HG02884 (cell line): ENCODE measurements around the gene CCT3.
"Not testable (repeated sequence)": the region's sequence is repeated elsewhere in the genome, so short reads cannot be mapped to it uniquely, and the experiment has no call there.

Experiments
- ATAC-seq: cut with Tn5 transposase; IDR thresholded peaks from one replicate; pipeline ENCODE4 v1.9.1; 2021; ENCODE audit warnings: mild to moderate bottlenecking, moderate library complexity; ENCODE audit not compliant: unreplicated experiment

Gene CCT3

DNA sequence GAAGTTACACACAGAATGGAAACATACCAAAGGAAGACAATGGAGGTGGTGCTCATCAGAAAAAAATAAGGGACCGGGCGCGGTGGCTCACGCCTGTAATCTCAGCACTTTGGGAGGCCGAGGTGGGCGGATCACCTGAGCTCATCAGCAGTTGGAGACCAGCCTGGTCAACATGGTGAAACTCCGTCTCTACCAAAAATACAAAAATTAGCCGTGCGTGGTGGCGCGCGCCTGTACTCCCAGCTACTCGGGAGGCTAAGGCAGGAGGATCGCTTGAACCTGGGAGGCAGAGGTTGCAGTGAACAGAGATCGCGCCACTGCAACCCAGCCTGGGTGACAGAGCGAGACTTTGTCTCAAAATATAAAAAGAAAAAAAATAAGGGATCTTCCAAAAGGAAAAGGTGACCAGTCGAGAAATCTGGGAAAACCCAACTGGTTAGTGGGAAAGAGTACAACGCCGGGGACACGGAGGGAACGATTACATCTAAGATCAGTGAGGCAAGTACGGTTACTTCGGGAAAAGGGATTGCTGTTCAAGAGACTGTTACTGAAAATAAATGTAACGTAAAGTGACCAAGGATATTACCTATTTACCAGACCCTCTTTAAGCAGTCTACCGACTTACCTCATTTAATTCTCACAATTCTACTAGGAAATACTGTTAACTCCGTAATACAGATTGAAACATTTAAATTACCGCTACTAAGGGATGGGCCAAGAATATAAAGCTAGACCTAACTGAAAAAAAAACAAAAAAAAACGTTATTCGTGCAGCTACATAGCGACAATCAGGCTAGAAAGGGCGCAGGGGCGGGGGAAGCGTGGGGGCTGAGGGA lies 822 bp downstream of the CCT3 start:
- no peak for ATAC-seq

GRCh38 chr1:156336242-156336641 lies 1.9 kb downstream of the CCT3 start:
- ATAC-seq: no peak

DNA sequence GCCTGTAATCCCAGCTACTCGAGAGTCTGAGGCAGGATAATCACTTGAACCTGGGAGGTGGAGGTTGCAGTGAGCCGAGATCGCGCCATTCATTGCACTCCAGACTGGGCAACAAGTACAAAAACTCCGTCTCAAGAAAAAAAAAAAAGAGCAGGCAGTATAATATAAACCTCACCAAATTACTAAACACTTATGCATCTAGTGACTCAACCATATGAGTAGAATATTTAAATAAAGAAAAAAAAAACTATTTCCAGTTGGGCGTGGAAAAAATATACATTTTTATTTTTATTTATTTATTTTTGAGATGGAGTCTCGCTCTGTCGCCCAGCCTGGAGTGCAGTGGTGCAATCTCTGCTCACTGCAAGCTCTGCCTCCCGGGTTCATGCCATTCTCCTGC lies 14.9 kb downstream of the CCT3 start:
- not testable (repeated sequence) for ATAC-seq

DNA sequence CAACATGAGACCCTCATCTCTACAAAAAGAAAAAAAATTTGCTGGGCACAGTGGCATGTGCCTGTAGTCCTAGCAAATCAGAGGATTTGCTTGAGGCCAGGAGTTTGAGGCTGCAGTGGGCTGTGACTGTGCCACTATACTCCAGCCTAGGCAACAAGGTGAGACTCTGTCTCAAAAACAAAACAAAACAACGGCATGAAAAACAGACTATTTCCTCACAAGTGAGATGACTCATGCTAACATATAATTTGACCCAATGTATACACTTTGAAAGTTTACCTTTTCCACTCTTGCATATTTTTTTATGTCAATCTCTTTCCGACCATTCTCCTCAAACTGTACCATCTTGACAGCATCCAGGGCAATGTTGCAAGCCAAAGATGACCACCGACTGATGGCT lies 17.5 kb downstream of the CCT3 start:
- no peak for ATAC-seq

DNA sequence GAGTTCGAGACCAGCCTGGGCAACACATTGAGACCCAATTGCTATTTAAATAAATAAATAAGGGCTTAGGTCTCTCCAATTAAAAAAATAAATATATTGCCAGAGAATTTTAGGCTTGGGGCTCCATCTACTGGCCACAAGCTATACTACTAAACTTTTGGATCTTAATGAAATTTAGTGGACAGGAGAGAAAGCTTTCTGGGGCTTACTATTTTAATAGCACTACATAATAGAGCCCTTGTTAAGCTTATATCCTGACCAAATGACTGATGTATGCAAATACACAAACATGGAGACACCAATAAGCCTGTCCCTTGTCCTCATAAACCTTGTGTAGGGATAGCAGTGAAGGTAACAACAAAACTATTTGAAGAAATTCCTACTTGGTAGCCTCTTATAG lies 18.4 kb downstream of the CCT3 start:
- ATAC-seq: no peak

- ATAC-seq: no peak
These were observed 21.2 kb downstream of the CCT3 start for GRCh38 chr1:156316909-156317308.

DNA sequence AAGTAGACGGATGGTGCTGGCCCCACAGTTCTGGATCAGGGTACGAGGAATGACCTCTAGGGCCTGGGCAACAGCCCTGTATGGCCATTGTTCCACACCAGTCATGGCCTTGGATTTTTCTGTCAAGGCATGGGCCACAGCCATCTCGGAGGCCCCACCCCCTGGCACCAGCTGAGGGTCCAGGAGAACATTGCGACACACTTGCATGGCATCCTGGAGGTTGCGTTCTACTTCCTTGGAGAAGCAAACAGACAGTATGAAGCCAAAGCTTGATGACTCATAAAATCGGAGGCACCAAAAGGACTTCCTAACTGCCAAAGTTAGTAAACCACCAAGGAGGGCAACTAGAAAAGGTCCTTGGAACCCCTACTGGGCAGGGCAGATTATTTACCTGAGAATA lies 27.1 kb downstream of the CCT3 start:
- no peak for ATAC-seq

DNA sequence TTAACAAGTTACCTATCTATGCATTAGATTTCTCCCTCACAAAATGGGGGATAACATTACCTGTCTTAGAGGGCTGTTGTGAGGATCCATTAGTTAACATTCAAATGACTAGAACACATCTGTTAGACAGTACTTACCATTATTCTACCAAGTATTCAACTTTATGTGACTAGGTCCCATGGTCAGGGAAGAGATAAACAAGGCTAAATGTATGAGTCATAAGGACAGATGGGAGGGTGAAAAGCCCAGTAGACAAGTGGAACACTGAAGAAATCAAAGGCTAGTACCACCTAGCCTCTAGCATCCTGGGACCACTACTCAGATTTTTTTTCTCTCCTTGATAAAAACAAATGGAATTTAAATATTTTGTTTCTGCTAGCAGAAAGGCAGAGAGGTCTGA lies 30.0 kb downstream of the CCT3 start:
- ATAC-seq: no peak

GRCh38 chr1:156305215-156305614 lies 32.9 kb downstream of the CCT3 start:
- ATAC-seq: no peak

DNA sequence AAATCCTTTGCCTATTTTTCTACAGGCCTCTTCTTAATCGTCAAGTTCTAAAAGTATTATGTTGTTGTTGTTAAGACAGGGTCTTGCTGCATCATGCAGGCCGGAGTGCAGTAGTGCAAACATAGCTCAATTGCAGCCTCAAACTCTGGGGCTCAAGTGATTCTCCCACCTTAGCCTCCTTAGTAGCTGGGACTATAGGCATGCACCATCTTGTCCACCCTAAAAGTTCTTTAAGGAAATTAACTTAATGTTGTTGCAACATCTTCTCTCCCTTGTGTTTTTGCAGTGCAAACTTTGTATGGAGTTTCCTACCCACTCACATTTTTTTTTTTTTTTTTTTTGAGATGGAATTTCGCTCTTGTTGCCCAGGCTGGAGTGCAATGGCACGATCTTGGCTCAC lies 34.9 kb downstream of the CCT3 start:
- no peak for ATAC-seq

- ATAC-seq: no peak
These were observed 39.2 kb downstream of the CCT3 start, which contains the start of gene VHLL for GRCh38 chr1:156298852-156299357. Gene VHLL, minus strand, starts transcription at chr1:156299307. Its CDS starts 118 bp downstream, at chr1:156299189.

GRCh38 chr1:156295391-156295947 lies 42.6 kb downstream of the CCT3 start, which contains the start of gene GLMP:
Gene GLMP, minus strand, starts transcription at chr1:156295679. Its CDS starts 34 bp downstream, at chr1:156295645.
- ATAC-seq: no peak

DNA sequence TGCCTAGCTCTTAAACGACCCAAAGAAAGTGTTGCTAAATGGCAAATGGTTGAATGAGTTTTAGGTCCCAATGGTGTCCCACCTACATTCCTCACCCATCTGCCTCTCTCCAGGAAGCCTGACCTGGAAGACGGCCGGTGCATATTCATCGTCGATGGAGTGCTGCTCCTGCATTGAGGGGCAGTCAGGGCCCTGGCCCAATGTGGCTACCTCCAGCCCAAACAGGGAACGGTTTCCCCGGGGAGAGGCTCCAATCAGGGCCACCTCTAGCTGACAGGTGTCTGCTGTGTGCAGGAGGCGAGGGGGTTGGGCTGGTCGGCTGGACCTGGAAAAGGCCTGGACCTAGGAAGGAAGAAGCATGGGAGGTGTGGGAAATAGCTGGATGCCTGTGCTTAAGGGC lies 44.2 kb downstream of the CCT3 start:
- ATAC-seq: no peak

GRCh38 chr1:156293098-156293434 lies 45.0 kb downstream of the CCT3 start:
- no peak for ATAC-seq

GRCh38 chr1:156291226-156292061 lies 46.6 kb downstream of the CCT3 start:
- no peak for ATAC-seq

DNA sequence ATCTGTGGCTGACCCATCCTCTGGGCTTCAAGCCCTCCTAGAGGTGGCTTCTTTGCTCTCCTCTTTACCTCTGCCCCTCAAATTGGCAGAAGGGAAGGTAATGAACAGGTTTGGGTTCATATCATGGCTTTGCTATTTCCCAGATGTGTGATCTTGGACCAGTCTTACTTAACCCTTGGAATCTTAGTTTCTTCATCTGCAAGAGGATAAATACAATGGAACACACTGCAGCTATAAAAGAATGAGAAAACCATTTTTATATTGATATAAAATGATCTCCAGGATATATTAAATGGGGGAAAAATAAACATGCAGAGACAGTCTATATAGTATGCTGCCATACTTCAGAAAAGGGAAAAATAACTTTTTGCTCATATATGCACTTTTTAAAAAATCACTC lies 48.2 kb downstream of the CCT3 start:
- ATAC-seq: no peak

GRCh38 chr1:156286061-156286460 lies 52.0 kb downstream of the CCT3 start:
- no peak for ATAC-seq

GRCh38 chr1:156285437-156285836 lies 52.7 kb downstream of the CCT3 start:
- no peak for ATAC-seq

- no peak for ATAC-seq
These were observed 53.3 kb downstream of the CCT3 start for GRCh38 chr1:156284757-156285156.

GRCh38 chr1:156284112-156284511 lies 54.0 kb downstream of the CCT3 start, which contains the start of gene TMEM79:
Gene TMEM79, plus strand, starts transcription at chr1:156284325. Its CDS starts 902 bp downstream, at chr1:156285227.
- no peak for ATAC-seq

- ATAC-seq: no peak
These were observed 54.6 kb downstream of the CCT3 start for GRCh38 chr1:156283521-156283920.
